HCT116 (cell line): ENCODE data around the gene OR10G3. TPM values are rescaled to one million over a fixed set of nuclear protein-coding genes. Genes with fewer than 3 reads are reported as not detected.

Experiments
- ATAC-seq: fragments of 200-7000 bp; cut with Tn5 transposase; 2 replicates; pipeline ENCODE4 v1.9.1; 2020; ENCODE audit warnings: mild to moderate bottlenecking, moderate library complexity
- BruUV-seq: library from RNA; stranded (reverse); fragments of 400-500 nt; replicated peaks from 2 replicates; lab custom pipeline; 2021; lab: Mats Ljungman, UMichigan
- CTCF ChIA-PET: fragments of 300-600 bp; sonication (Branson Sonifier 250); formaldehyde crosslinking; loops from one replicate; lab custom pipeline; 2021; ENCODE audit warnings: antibody characterized with exemption; lab: Charles Lee
- POLR2A ChIA-PET: fragments of 300-600, 350-600 bp; sonication (Branson Sonifier 250); formaldehyde crosslinking; loops from one replicate; lab custom pipeline; 2021; ENCODE audit warnings: antibody characterized with exemption; lab: Charles Lee
- RAD21 ChIA-PET, 2 experiments: fragments of 300-600 bp; sonication (Branson Sonifier 250); formaldehyde crosslinking; loops; one replicate each; lab custom pipeline; 2023; ENCODE audit warnings: low total read pairs in 2 of 2; ENCODE audit not compliant: uncharacterized antibody in 2 of 2, unreplicated experiment in 2 of 2, low non-redundant PET in 1 of 2; lab: Charles Lee
- DNase-seq: peaks from one replicate; pipeline ENCODE4 v3.0.0-alpha.2; 2010; ENCODE audit warnings: low read depth, low spot score
- H2AFZ ChIP-seq: fragments of 200-600 bp; shearing (Covaris generic), sonication (generic); 2 replicates; pipeline ENCODE4 v1.6.1; 2017; ENCODE audit warnings: low read depth, mixed run types, mixed read lengths, antibody characterized with exemption, low read length; ENCODE audit not compliant: poor library complexity, severe bottlenecking
- H3K27ac ChIP-seq: 2 replicates; pipeline ENCODE4 v1.5.1; 2012; ENCODE audit warnings: low read depth, low read length
- H3K27me3 ChIP-seq: fragments of 200-600 bp; sonication (generic); 2 replicates; pipeline ENCODE4 v1.6.1; 2016; ENCODE audit warnings: mixed run types, low read length, mixed read lengths; ENCODE audit not compliant: insufficient read depth
- H3K36me3 ChIP-seq, 2 experiments: fragments of 200-500 bp in 1 of 2; fragments of 200-600 bp in 1 of 2; sonication (Bioruptor generic) in 1 of 2; sonication (generic) in 1 of 2; 2 replicates each; pipeline versions ENCODE4 v1.5.1 to v1.6.1; 2014 to 2016; ENCODE audit warnings: low read length in 2 of 2, inconsistent platforms in 1 of 2, mixed read lengths in 1 of 2, mixed run types in 1 of 2; ENCODE audit not compliant: insufficient read depth in 2 of 2, control insufficient read depth in 1 of 2
- H3K4me1 ChIP-seq, 2 experiments: fragments of 200-600 bp in 1 of 2; sonication (generic) in 1 of 2; 2 replicates each; pipeline versions ENCODE4 v1.5.1 to v1.6.1; 2012 to 2017; ENCODE audit warnings: low read length in 2 of 2, inconsistent platforms in 1 of 2, mild to moderate bottlenecking in 1 of 2, mixed read lengths in 1 of 2, mixed run types in 1 of 2, moderate library complexity in 1 of 2; ENCODE audit not compliant: insufficient read depth in 2 of 2, control insufficient read depth in 1 of 2
- H3K4me2 ChIP-seq: fragments of 200-600 bp; sonication (generic); 2 replicates; pipeline ENCODE4 v1.6.1; 2017; ENCODE audit warnings: mixed run types, low read length, mixed read lengths
- H3K4me3 ChIP-seq, 2 experiments: fragments of 200-600 bp in 1 of 2; sonication (generic) in 1 of 2; replicated peaks in 1 of 2; 2 replicates each; pipeline ENCODE4 v1.5.1; 2011 to 2016; ENCODE audit warnings: low read length in 2 of 2, control low read depth in 1 of 2, low read depth in 1 of 2, mild to moderate bottlenecking in 1 of 2, mixed read lengths in 1 of 2, mixed run types in 1 of 2
- H3K79me2 ChIP-seq: fragments of 200-600 bp; sonication (generic); 2 replicates; pipeline ENCODE4 v1.6.1; 2017; ENCODE audit warnings: mild to moderate bottlenecking, mixed run types, low read length, moderate library complexity, mixed read lengths; ENCODE audit not compliant: insufficient read depth
- H3K9ac ChIP-seq: fragments of 200-600 bp; sonication (generic); 2 replicates; pipeline ENCODE4 v1.6.1; 2016; ENCODE audit warnings: low read length, mixed read lengths
- H3K9me2 ChIP-seq: fragments of 200-600 bp; sonication (generic), shearing (Covaris generic); 2 replicates; pipeline ENCODE4 v1.6.1; 2017; ENCODE audit warnings: mixed run types, mild to moderate bottlenecking, moderate library complexity; ENCODE audit not compliant: insufficient read depth
- H3K9me3 ChIP-seq, 2 experiments: fragments of 200-500 bp in 1 of 2; fragments of 200-600 bp in 1 of 2; sonication (Bioruptor generic) in 1 of 2; sonication (generic) in 1 of 2; 2 replicates each; pipeline ENCODE4 v1.6.1; 2014 to 2017; ENCODE audit warnings: low read length in 2 of 2, mixed read lengths in 2 of 2, inconsistent platforms in 1 of 2, low read depth in 1 of 2, mild to moderate bottlenecking in 1 of 2, mixed run types in 1 of 2, moderate library complexity in 1 of 2; ENCODE audit not compliant: control insufficient read depth in 1 of 2, insufficient read depth in 1 of 2
- H4K20me1 ChIP-seq: fragments of 200-600 bp; sonication (generic), shearing (Covaris generic); 2 replicates; pipeline ENCODE4 v1.6.1; 2017; ENCODE audit warnings: mixed run types, mild to moderate bottlenecking, moderate library complexity; ENCODE audit not compliant: insufficient read depth
- CBX3 ChIP-seq: IDR thresholded peaks from 2 replicates; pipeline ENCODE4 v1.6.1; 2012; ENCODE audit warnings: low read depth
- CTCF ChIP-seq, 3 experiments: fragments of 200-600 bp in 1 of 3; sonication (generic) in 1 of 3; IDR thresholded peaks in 2 of 3; conservative IDR thresholded peaks in 1 of 3; 2 replicates each; pipeline ENCODE4 v1.5.1; 2012 to 2017; ENCODE audit warnings: low read depth in 2 of 3, low read length in 2 of 3, antibody characterized with exemption in 1 of 3, borderline replicate concordance in 1 of 3, control low read depth in 1 of 3, mild to moderate bottlenecking in 1 of 3, mixed read lengths in 1 of 3, mixed run types in 1 of 3, moderate library complexity in 1 of 3; ENCODE audit not compliant: insufficient read depth in 1 of 3
- EGR1 ChIP-seq: IDR thresholded peaks from 2 replicates; pipeline ENCODE4 v1.6.1; 2012; ENCODE audit warnings: low read depth
- ELF1 ChIP-seq: IDR thresholded peaks from 2 replicates; pipeline ENCODE4 v1.6.1; 2012; ENCODE audit warnings: low read depth, borderline replicate concordance
- EZH2 ChIP-seq: fragments of 200-600 bp; sonication (generic); IDR thresholded peaks from 2 replicates; pipeline ENCODE4 v1.6.1; 2017; ENCODE audit warnings: antibody characterized with exemption, mixed run types
- EZH2phosphoT487 ChIP-seq: fragments of 200-600 bp; IDR thresholded peaks from 2 replicates; pipeline ENCODE4 v1.6.1; 2018; ENCODE audit warnings: antibody characterized with exemption, borderline replicate concordance
- FOSL1 ChIP-seq: IDR thresholded peaks from 2 replicates; pipeline ENCODE4 v1.6.1; 2012; ENCODE audit warnings: low read depth
- JUND ChIP-seq: IDR thresholded peaks from 2 replicates; pipeline ENCODE4 v1.6.1; 2012
- MAX ChIP-seq: IDR thresholded peaks from 2 replicates; pipeline ENCODE4 v1.6.1; 2012
- POLR2A ChIP-seq: IDR thresholded peaks from 2 replicates; pipeline ENCODE4 v1.7.0; 2011; ENCODE audit warnings: borderline replicate concordance; ENCODE audit not compliant: insufficient read depth, insufficient read length; ENCODE audit errors: extremely low read depth
- POLR2AphosphoS5 ChIP-seq: IDR thresholded peaks from 2 replicates; pipeline ENCODE4 v1.6.1; 2011; ENCODE audit warnings: mild to moderate bottlenecking, low read depth, low read length, moderate library complexity
- RAD21 ChIP-seq: IDR thresholded peaks from 2 replicates; pipeline ENCODE4 v1.6.1; 2012; ENCODE audit warnings: low read depth, mild to moderate bottlenecking
- SRF ChIP-seq: IDR thresholded peaks from 2 replicates; pipeline ENCODE4 v1.6.1; 2012; ENCODE audit warnings: low read depth
- TCF7L2 ChIP-seq: IDR thresholded peaks from 2 replicates; pipeline ENCODE4 v1.7.0; 2011; ENCODE audit warnings: borderline replicate concordance, inconsistent platforms; ENCODE audit not compliant: insufficient read depth, insufficient read length; ENCODE audit errors: extremely low read depth
- YY1 ChIP-seq: IDR thresholded peaks from 2 replicates; pipeline ENCODE4 v1.6.1; 2011; ENCODE audit warnings: low read length, low read depth, moderate library complexity, mild to moderate bottlenecking; ENCODE audit not compliant: insufficient replicate concordance; ENCODE audit errors: extremely low read depth
- ZBTB33 ChIP-seq: IDR thresholded peaks from 2 replicates; pipeline ENCODE4 v1.6.1; 2011; ENCODE audit warnings: mild to moderate bottlenecking, low read length, moderate library complexity; ENCODE audit not compliant: insufficient replicate concordance; ENCODE audit errors: extremely low read depth
- ZFX ChIP-seq: fragments of 450-650 bp; IDR thresholded peaks from 2 replicates; pipeline ENCODE4 v1.6.1; 2017
- ZNF274 ChIP-seq: fragments of 200-500 bp; sonication (Bioruptor generic); IDR thresholded peaks from 2 replicates; pipeline ENCODE4 v1.6.1; 2014; ENCODE audit warnings: mild to moderate bottlenecking, low read depth, low read length, inconsistent platforms
- intact Hi-C: fragments of 100-400 bp; cut with micrococcal nuclease; formaldehyde crosslinking; loops from 2 replicates; pipeline ENCODE4 v1.10.0; 2022
- total RNA-seq: library from RNA; stranded (reverse); gene quantifications from one replicate; pipeline ENCODE4 v1.2.1, GENCODE V29; 2021; ENCODE audit not compliant: unreplicated experiment

Gene OR10G3
- total RNA-seq, 1 experiment from 2014 or later = not detected

GRCh38 chr14:21533294-21533693 lies 46.6 kb downstream of the OR10G3 start:
- Histone ChIP-seq H3K79me2 (no peaks in the 10 kb centered on the region), H3K4me1 (peaks cover 0 to 5% of the 10 kb centered on the region in 2 experiments; a peak in 1 of 4 replicates), H4K20me1 (no peaks in the 10 kb centered on the region), H3K36me3 (no peaks in the 10 kb centered on the region), H3K9me3 (no peaks in the 10 kb centered on the region), H3K4me3 (no peak overlapping the region), H2AFZ (no peak overlapping the region), H3K4me2 (no peak overlapping the region), H3K27me3 (peaks cover 21% of the 10 kb centered on the region; the same call in 1 of the 2 replicates), H3K9me2 (no peaks in the 10 kb centered on the region), H3K9ac (no peak overlapping the region), H3K27ac (no peak overlapping the region)
- POLR2A ChIA-PET = no interaction called here
- CTCF ChIA-PET = no interaction called here
- ATAC-seq = no peak
- RAD21 ChIA-PET = no interaction called here
- BruUV-seq = no TSS peak
- DNase-seq = no peak
- intact Hi-C loops = no loop called here
- TF ChIP-seq CTCF (IDR thresholded peaks at IDR 0.05 in 2 of 3, conservative IDR thresholded peaks at IDR 0.05 in 1 of 3; ENCODE audit: borderline replicate concordance in 1 of 3, insufficient read depth in 1 of 3, low read depth in 2 of 3, low read length in 2 of 3) (no peak), EGR1 (no peak), POLR2AphosphoS5 (no peak), EZH2 (no peak), FOSL1 (no peak), JUND (no peak), SRF (no peak), ZFX (no peak), MAX (no peak)

GRCh38 chr14:21529515-21529914 lies 50.4 kb downstream of the OR10G3 start:
- ATAC-seq = no peak
- no peak overlapping the region for H2AFZ ChIP-seq
- H3K27me3 ChIP-seq = 0 out of 2 replicates have a peak, but pooled peaks cover under 1% of the 10 kb centered on the region
- no peak overlapping the region for H3K4me3 ChIP-seq
- ChIA-PET RAD21 (no interaction called here), CTCF (no interaction called here), POLR2A (no interaction called here)
- no peaks in the 10 kb centered on the region for H3K9me3 ChIP-seq
- peaks cover 0 to 5% of the 10 kb centered on the region in 2 experiments; a peak in 1 of 4 replicates for H3K4me1 ChIP-seq
- no peaks in the 10 kb centered on the region for H4K20me1 ChIP-seq
- H3K79me2 ChIP-seq = no peaks in the 10 kb centered on the region
- TF ChIP-seq EZH2phosphoT487 = no peak
- TF ChIP-seq POLR2A = no peak
- no peak for TF ChIP-seq CBX3
- no peak for TF ChIP-seq ZNF274
- no peak for TF ChIP-seq ELF1
- no peak for TF ChIP-seq EZH2
- no peak for TF ChIP-seq SRF
- TF ChIP-seq RAD21 = no peak
- TF ChIP-seq TCF7L2 = no peak
- TF ChIP-seq MAX = no peak
- TF ChIP-seq YY1 = no peak
- TF ChIP-seq ZFX = no peak
- no peak for TF ChIP-seq ZBTB33
- no peaks in the 10 kb centered on the region for H3K9me2 ChIP-seq
- BruUV-seq = no TSS peak
- H3K9ac ChIP-seq = no peak overlapping the region
- no peaks in the 10 kb centered on the region for H3K36me3 ChIP-seq
- H3K4me2 ChIP-seq = no peak overlapping the region
- intact Hi-C loops = no loop called here
- H3K27ac ChIP-seq = no peak overlapping the region
- no peak for DNase-seq
